ENCODE results near the gene COQ4.
"Not testable (repeated sequence)": the region's sequence is repeated elsewhere in the genome, so short reads cannot be mapped to it uniquely, and the experiment has no call there.

The COQ4 gene

GRCh38 chr9:128322404-128323211, at the start of gene COQ4, which contains the start of gene TRUB2:
COQ4 (plus strand) TSS chr9:128322839; CDS start chr9:128322859, 20 bp downstream.
TRUB2 (minus strand) TSS chr9:128322447; CDS start chr9:128322408, 39 bp downstream.
- no peak for TF ChIP-seq CTCF (IDR thresholded peaks at IDR 0.05; ENCODE audit: insufficient read depth, low read length, poor library complexity, severe bottlenecking)
- peak; percentile 95 for DNase-seq (ENCODE audit: extremely low read depth, insufficient read length)
- Histone ChIP-seq H3K27me3 (replicated peaks; ENCODE audit: control insufficient read depth, insufficient read depth, low read length) (no peaks in the 10 kb centered on the region), H3K36me3 (ENCODE audit: control insufficient read depth, insufficient read depth, low read length) (peaks cover 8% of the 10 kb centered on the region), H3K4me3 (replicated peaks; ENCODE audit: low read depth, low read length) (peak within 1 kb of the TSS; percentile 84)

- Histone ChIP-seq H3K36me3 (ENCODE audit: control insufficient read depth, insufficient read depth, low read length) (peaks cover 10% of the 10 kb centered on the region), H3K4me3 (replicated peaks; ENCODE audit: low read depth, low read length) (no peak overlapping the region; the same call in 1 of the 2 replicates), H3K27me3 (replicated peaks; ENCODE audit: control insufficient read depth, insufficient read depth, low read length) (no peaks in the 10 kb centered on the region)
- TF ChIP-seq CTCF (IDR thresholded peaks at IDR 0.05; ENCODE audit: insufficient read depth, low read length, poor library complexity, severe bottlenecking): no peak
- DNase-seq (ENCODE audit: extremely low read depth, insufficient read length): no peak
Measured at GRCh38 chr9:128274245-128274644, 48.4 kb upstream of the COQ4 start.

GRCh38 chr9:128275198-128276007, 47.2 kb upstream of the COQ4 start, which contains the start of gene GOLGA2:
GOLGA2 (minus strand) TSS chr9:128276007; CDS start chr9:128275976, 31 bp downstream.
- peaks cover 10% of the 10 kb centered on the region for H3K36me3 ChIP-seq (ENCODE audit: control insufficient read depth, insufficient read depth, low read length)
- DNase-seq (ENCODE audit: extremely low read depth, insufficient read length): no peak
- no peaks in the 10 kb centered on the region for H3K27me3 ChIP-seq (replicated peaks; ENCODE audit: control insufficient read depth, insufficient read depth, low read length)
- no peak for TF ChIP-seq CTCF (IDR thresholded peaks at IDR 0.05; ENCODE audit: insufficient read depth, low read length, poor library complexity, severe bottlenecking)
- peak within 1 kb of the TSS; percentile 85 for H3K4me3 ChIP-seq (replicated peaks; ENCODE audit: low read depth, low read length)

GRCh38 chr9:128276008-128276573, 46.5 kb upstream of the COQ4 start, which contains the start of gene SWI5:
SWI5 (plus strand) TSS chr9:128276276.
- no peak for TF ChIP-seq CTCF (IDR thresholded peaks at IDR 0.05; ENCODE audit: insufficient read depth, low read length, poor library complexity, severe bottlenecking)
- H3K27me3 ChIP-seq (replicated peaks; ENCODE audit: control insufficient read depth, insufficient read depth, low read length): no peaks in the 10 kb centered on the region
- H3K36me3 ChIP-seq (ENCODE audit: control insufficient read depth, insufficient read depth, low read length): peaks cover 9% of the 10 kb centered on the region
- H3K4me3 ChIP-seq (replicated peaks; ENCODE audit: low read depth, low read length): peak within 1 kb of the TSS; percentile 85
- peak; percentile 97 for DNase-seq (ENCODE audit: extremely low read depth, insufficient read length)

- TF ChIP-seq CTCF (IDR thresholded peaks at IDR 0.05; ENCODE audit: insufficient read depth, low read length, poor library complexity, severe bottlenecking): no peak
- no peak for DNase-seq (ENCODE audit: extremely low read depth, insufficient read length)
- peaks cover 4% of the 10 kb centered on the region; the same call in 1 of the 2 replicates for H3K36me3 ChIP-seq (ENCODE audit: control insufficient read depth, insufficient read depth, low read length)
- H3K27me3 ChIP-seq (replicated peaks; ENCODE audit: control insufficient read depth, insufficient read depth, low read length): no peaks in the 10 kb centered on the region
- H3K4me3 ChIP-seq (replicated peaks; ENCODE audit: low read depth, low read length): peak overlapping the region; percentile 69
Measured at GRCh38 chr9:128276574-128277270, 45.9 kb upstream of the COQ4 start.

GRCh38 chr9:128279088-128280073, 43.3 kb upstream of the COQ4 start:
- not testable (repeated sequence) for DNase-seq (ENCODE audit: extremely low read depth, insufficient read length); H3K36me3 ChIP-seq (ENCODE audit: control insufficient read depth, insufficient read depth, low read length); H3K4me3 ChIP-seq (replicated peaks; ENCODE audit: low read depth, low read length); H3K27me3 ChIP-seq (replicated peaks; ENCODE audit: control insufficient read depth, insufficient read depth, low read length)
